Upper lobe of left lung (tissue), 6 donors: Measurements from ENCODE around the gene FAM171A1. TPM values are rescaled to one million over a fixed set of nuclear protein-coding genes. Genes with fewer than 3 reads are reported as not detected.

Source experiments
- ATAC-seq, 2 donors: fragments of 200-7000 bp; cut with Tn5 transposase; one replicate each; pipeline ENCODE4 v1.9.1; 2022; ENCODE audit warnings: mild to moderate bottlenecking in 2 of 2, moderate library complexity in 2 of 2; ENCODE audit not compliant: low FRiP score in 2 of 2
- DNase-seq, 2 donors: peaks; one replicate each; pipeline ENCODE4 v3.0.0-alpha.2; 2019 to 2020
- H3K27ac ChIP-seq, 4 donors: fragments of 200-600 bp; sonication (generic); one replicate each; pipeline ENCODE4 v1.5.1; 2016 to 2019
- H3K27me3 ChIP-seq, 4 donors: fragments of 200-600 bp; sonication (generic); one replicate each; pipeline ENCODE4 v1.5.1; 2017 to 2019
- H3K36me3 ChIP-seq, 4 donors: fragments of 200-600 bp; sonication (generic); one replicate each; pipeline ENCODE4 v1.5.1; 2016 to 2019
- H3K4me1 ChIP-seq, 4 donors: fragments of 200-600 bp; sonication (generic); one replicate each; pipeline ENCODE4 v1.5.1; 2018 to 2019
- H3K4me3 ChIP-seq, 4 donors: fragments of 200-600 bp; sonication (generic); one replicate each; pipeline ENCODE4 v1.5.1; 2017 to 2019; ENCODE audit warnings: mild to moderate bottlenecking in 2 of 4, moderate library complexity in 1 of 4
- H3K9me3 ChIP-seq, 4 donors: fragments of 200-600 bp; sonication (generic); one replicate each; pipeline ENCODE4 v1.5.1; 2018 to 2019
- EP300 ChIP-seq, 4 donors: sonication (generic); formaldehyde crosslinking; IDR thresholded peaks; one replicate each; pipeline ENCODE4 v1.5.1; 2017; ENCODE audit warnings: antibody characterized with exemption in 4 of 4, control low read depth in 2 of 4
- POLR2A ChIP-seq, 4 donors: fragments of 450-650 bp; IDR thresholded peaks; one replicate each; pipeline ENCODE4 v1.5.1; 2016 to 2017; ENCODE audit warnings: antibody characterized with exemption in 4 of 4, mild to moderate bottlenecking in 2 of 4
- POLR2AphosphoS5 ChIP-seq, 2 donors: sonication (generic); formaldehyde crosslinking; IDR thresholded peaks; one replicate each; pipeline ENCODE4 v1.5.1; 2017; ENCODE audit warnings: antibody characterized with exemption in 2 of 2
- WGBS, 2 donors: methylation state at CpG; one replicate each; pipeline ENCODE4 v1.1.5; 2017 to 2018; 5-methylcytosine and 5-hydroxymethylcytosine counted together
- total RNA-seq, 6 donors: library from RNA; depleted of rRNA in 4 of 6; stranded (reverse); fragments of >200 nt in 4 of 6; gene quantifications; one replicate each; pipeline versions ENCODE4 v1.1.0 to v1.2.1, GENCODE V29; 2016 to 2021
- TF ChIP-seq, protein P1 (sequence below), 6 experiments: fragments of 450-650 bp in 4 of 6; fragments of 200-600 bp in 2 of 6; sonication (generic) in 2 of 6; IDR thresholded peaks; one replicate each; pipeline ENCODE4 v1.5.1; 2016 to 2019; ENCODE audit warnings: antibody characterized with exemption in 6 of 6
- donor health status: DM: no; HTN: no; CAD: no; lungs with moderate emphysema.
- donor health status: DM: no; HTN: yes; CAD: no; lungs with severe emphysema.

FAM171A1 gene
- total RNA-seq, 6 donors from 2014 or later, result 3.7 to 19.4 (median 7.2) TPM

DNA sequence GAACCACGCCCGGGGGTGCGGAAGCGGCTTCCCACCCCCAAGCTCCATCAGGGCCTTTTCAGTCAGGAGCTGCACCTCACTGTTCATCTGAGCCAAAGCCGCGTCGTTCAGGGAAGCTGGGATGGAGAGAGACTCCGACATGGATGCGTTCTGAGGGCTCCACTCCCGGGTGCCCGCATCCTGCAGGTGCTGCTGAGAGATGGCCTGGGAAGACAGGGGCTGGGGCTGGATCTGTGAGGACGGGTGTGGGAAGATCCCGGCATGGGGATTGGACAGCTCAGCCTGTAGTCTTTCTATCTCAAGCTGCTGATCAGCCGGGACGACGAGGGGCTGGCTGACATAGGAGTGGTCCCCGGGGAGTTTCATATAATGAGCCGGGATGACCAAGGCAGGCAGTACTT, 157.6 kb downstream of the FAM171A1 start:
- H3K27ac ChIP-seq, result no peak overlapping the region
- peak in 1 of 2 donors; percentile 67 for DNase-seq
- peak in 1 of 2 donors; percentile 3 for ATAC-seq
- no peak overlapping the region for H3K4me3 ChIP-seq
- peaks cover 0 to 7% (median 5%) of the 10 kb centered on the region in 4 donors for H3K4me1 ChIP-seq
- TF ChIP-seq POLR2A (IDR thresholded peaks at IDR 0.05), result no peak
- no peak for TF ChIP-seq POLR2AphosphoS5 (IDR thresholded peaks at IDR 0.05)
- no peak for TF ChIP-seq EP300 (IDR thresholded peaks at IDR 0.05)
- TF ChIP-seq, protein P1, sequence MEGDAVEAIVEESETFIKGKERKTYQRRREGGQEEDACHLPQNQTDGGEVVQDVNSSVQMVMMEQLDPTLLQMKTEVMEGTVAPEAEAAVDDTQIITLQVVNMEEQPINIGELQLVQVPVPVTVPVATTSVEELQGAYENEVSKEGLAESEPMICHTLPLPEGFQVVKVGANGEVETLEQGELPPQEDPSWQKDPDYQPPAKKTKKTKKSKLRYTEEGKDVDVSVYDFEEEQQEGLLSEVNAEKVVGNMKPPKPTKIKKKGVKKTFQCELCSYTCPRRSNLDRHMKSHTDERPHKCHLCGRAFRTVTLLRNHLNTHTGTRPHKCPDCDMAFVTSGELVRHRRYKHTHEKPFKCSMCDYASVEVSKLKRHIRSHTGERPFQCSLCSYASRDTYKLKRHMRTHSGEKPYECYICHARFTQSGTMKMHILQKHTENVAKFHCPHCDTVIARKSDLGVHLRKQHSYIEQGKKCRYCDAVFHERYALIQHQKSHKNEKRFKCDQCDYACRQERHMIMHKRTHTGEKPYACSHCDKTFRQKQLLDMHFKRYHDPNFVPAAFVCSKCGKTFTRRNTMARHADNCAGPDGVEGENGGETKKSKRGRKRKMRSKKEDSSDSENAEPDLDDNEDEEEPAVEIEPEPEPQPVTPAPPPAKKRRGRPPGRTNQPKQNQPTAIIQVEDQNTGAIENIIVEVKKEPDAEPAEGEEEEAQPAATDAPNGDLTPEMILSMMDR (IDR thresholded peaks at IDR 0.05), result no peak
- H3K9me3 ChIP-seq, result no peaks in the 10 kb centered on the region
- H3K27me3 ChIP-seq, result no peaks in the 10 kb centered on the region
- peaks cover 0 to 12% (median 0%) of the 10 kb centered on the region in 4 donors for H3K36me3 ChIP-seq
- WGBS, 2 donors, result 94 to 95% methylated on average over 16 to 18 of the region's 18 CpGs

DNA sequence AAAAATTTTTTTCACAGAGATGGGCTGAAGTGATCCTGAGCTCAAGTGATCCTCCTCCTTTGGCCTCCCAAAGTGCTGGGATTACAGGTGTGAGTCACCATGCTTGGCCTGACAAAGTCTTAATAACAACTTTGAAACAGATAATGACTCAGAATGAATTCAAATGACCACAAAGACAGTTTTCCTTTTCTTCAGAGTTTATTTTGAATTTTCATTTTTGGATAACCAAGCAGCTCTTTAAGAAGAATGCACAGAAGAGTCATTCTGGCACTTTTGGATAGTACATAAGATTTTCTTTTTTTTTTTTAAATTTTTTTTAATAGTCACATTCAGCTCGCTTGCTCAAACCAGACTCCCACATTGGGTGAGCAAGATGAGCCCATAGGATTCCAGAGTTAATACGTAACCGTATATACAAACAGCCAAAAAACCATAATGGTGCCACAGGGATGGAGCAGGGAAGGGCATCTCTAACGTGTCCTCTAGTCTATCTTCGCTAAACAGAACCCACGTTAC, 159.6 kb downstream of the FAM171A1 start:
- Histone ChIP-seq H3K27me3 (no peaks in the 10 kb centered on the region), H3K36me3 (peaks cover 0 to 12% (median 0%) of the 10 kb centered on the region in 4 donors), H3K27ac (no peak overlapping the region), H3K4me3 (no peak overlapping the region), H3K9me3 (no peaks in the 10 kb centered on the region), H3K4me1 (peaks cover 0 to 7% (median 5%) of the 10 kb centered on the region in 4 donors)
- ATAC-seq (peak in 1 of 2 donors; percentile 44), DNase-seq (no peak)
- TF ChIP-seq, protein P1 (IDR thresholded peaks at IDR 0.05), result no peak
- no peak for TF ChIP-seq EP300 (IDR thresholded peaks at IDR 0.05)
- TF ChIP-seq POLR2AphosphoS5 (IDR thresholded peaks at IDR 0.05), result no peak
- TF ChIP-seq POLR2A (IDR thresholded peaks at IDR 0.05), result no peak
- 93 to 95% methylated on average over 6 of the region's 6 CpGs for WGBS, 2 donors

DNA sequence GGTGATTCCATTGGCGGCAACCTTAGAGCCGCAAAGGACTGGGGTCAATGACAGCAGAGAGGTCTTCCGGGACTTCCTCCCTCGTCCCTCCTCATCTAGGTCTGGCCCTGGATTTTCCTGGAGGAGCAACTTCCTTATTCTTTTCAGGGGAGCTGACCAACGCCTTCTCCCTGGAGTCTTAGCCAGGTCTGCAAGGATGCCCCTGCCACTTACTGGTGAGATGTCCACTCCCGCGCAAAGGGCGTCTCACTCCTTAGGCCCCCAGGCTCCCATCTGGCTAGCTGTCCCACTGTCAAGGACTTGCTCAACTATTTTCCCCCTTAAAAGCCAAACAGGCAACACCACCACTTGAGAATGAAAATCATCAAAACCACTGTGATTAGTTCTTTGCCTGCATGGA, 160.6 kb downstream of the FAM171A1 start:
- Histone ChIP-seq H3K9me3 (no peaks in the 10 kb centered on the region), H3K4me3 (no peak overlapping the region), H3K36me3 (peaks cover 0 to 12% (median 0%) of the 10 kb centered on the region in 4 donors), H3K27me3 (no peaks in the 10 kb centered on the region), H3K27ac (no peak overlapping the region), H3K4me1 (peaks cover 0 to 7% (median 5%) of the 10 kb centered on the region in 4 donors)
- DNase-seq (no peak), ATAC-seq (no peak)
- 90 to 93% methylated on average over 7 to 8 of the region's 8 CpGs for WGBS, 2 donors
- TF ChIP-seq, protein P1 (IDR thresholded peaks at IDR 0.05), result no peak
- no peak for TF ChIP-seq POLR2A (IDR thresholded peaks at IDR 0.05)
- TF ChIP-seq EP300 (IDR thresholded peaks at IDR 0.05), result no peak
- TF ChIP-seq POLR2AphosphoS5 (IDR thresholded peaks at IDR 0.05), result no peak

DNA sequence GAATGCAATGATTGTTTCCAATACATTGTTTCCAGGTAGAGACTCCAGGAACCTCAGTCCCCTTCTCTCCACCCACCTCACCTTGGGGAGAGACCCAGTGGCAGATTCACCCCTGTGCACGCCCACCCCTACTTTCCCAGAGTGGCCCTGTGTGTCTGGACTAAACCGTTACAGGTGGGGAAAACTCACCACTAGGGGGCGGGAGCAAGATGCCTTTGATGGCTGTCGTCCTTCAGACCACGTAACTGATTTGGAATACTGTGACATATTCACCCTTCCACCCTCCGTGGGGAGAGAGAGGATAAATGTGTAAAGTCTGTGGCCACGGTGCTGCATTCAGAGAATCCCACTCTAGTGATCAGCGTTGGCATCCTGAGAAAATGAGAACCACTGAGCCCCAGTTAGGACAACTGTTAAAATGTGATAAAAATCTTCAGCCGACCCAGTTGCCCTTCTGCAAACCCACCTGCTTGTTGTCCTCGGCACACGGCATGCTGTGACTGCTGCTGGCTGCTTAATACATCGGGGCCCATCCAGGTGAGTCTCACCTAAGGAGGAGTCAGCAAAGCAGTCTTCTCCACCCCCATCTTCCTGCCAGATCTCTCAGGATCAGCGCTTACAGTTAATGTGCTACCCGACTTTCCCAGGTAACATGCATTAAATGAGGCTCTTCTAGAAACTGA, 161.1 kb downstream of the FAM171A1 start:
- WGBS, 2 donors, result 25 to 30% methylated on average over 14 of the region's 14 CpGs
- Histone ChIP-seq H3K4me3 (no peak overlapping the region), H3K9me3 (no peaks in the 10 kb centered on the region), H3K27me3 (no peaks in the 10 kb centered on the region), H3K36me3 (peaks cover 0 to 12% (median 0%) of the 10 kb centered on the region in 4 donors), H3K27ac (no peak overlapping the region), H3K4me1 (peaks cover 0 to 7% (median 5%) of the 10 kb centered on the region in 4 donors)
- TF ChIP-seq EP300 (IDR thresholded peaks at IDR 0.05) (no peak), POLR2A (IDR thresholded peaks at IDR 0.05) (no peak), POLR2AphosphoS5 (IDR thresholded peaks at IDR 0.05) (no peak)
- TF ChIP-seq, protein P1 (IDR thresholded peaks at IDR 0.05), result peak; percentile 56 to 86 (median 74)
- DNase-seq (peak in 1 of 2 donors; percentile 73), ATAC-seq (peak; percentile 61 to 81)
